ENCODE results near the gene MYO5C. TPM values are rescaled to one million over a fixed set of nuclear protein-coding genes. Genes with fewer than 3 reads are reported as not detected.

MYO5C gene
- total RNA-seq, 2 donors from 2014 or later = 73.9 to 90.9 TPM

Small RNA genes lying within 50 kb of the gene (microRNA-seq; reads per million reads assigned to microRNA genes)
- 2.7 to 5.9 reads per million in 2 donors for gene MIR1266

Other genes with a start within 250 kb of the MYO5C start
- 1 to 10 TPM in 1 of 2 donors, under 1 TPM in 1; 0.55 to 1.3 TPM for gene BCL2L10, start 183.0 kb downstream of the MYO5C start, total RNA-seq
- 1 to 10 TPM; 5.4 to 9.2 TPM for gene GNB5, start 104.4 kb downstream of the MYO5C start, total RNA-seq
- 1 to 10 TPM; 5.9 to 7.9 TPM for gene MYO5A, start 233.1 kb upstream of the MYO5C start, total RNA-seq

Measured in left colon (tissue), 2 donors.